ENCODE results near the gene FN3KRP. TPM values are rescaled to one million over a fixed set of nuclear protein-coding genes. Genes with fewer than 3 reads are reported as not detected.

FN3KRP gene
- total and polyA plus RNA-seq, 8 donors: 1.2 to 50.7 (median 20.8) TPM

DNA sequence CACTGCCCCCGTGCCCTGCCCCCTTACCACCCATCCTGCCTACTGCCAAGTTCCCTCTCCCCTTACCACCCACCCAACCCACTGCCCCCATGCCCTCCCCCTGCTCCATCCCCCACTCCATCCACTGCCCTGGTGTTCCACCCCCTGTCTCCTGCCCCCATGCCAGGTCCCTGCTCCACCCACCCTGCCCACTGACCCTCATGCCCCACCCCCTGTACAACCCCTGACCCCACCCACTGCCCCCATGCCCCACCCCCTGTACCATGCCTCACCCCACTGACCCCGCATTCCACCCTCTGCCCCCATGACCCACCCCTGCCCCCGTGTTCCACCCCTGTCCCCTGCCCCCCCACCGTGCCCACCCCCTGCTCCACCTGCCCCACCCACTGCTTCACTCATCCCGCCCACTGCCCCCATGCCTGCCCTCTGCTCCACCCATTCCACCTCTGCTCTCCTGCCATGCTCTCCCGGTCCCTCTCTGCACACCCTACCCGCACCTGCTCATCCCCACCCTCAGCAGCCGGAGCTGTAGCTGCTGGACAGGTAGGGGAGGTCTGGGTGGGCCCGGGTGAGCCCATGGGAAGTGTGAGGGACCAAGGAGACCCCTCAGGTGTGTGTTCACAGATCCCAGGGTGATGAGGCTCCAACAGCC is 7.4 kb upstream of the FN3KRP start:
- TF ChIP-seq POLR2AphosphoS5 (IDR thresholded peaks at IDR 0.05) (no peak), POLR2A (IDR thresholded peaks at IDR 0.05) (no peak), EP300 (IDR thresholded peaks at IDR 0.05) (no peak)
- TF ChIP-seq, protein P1, sequence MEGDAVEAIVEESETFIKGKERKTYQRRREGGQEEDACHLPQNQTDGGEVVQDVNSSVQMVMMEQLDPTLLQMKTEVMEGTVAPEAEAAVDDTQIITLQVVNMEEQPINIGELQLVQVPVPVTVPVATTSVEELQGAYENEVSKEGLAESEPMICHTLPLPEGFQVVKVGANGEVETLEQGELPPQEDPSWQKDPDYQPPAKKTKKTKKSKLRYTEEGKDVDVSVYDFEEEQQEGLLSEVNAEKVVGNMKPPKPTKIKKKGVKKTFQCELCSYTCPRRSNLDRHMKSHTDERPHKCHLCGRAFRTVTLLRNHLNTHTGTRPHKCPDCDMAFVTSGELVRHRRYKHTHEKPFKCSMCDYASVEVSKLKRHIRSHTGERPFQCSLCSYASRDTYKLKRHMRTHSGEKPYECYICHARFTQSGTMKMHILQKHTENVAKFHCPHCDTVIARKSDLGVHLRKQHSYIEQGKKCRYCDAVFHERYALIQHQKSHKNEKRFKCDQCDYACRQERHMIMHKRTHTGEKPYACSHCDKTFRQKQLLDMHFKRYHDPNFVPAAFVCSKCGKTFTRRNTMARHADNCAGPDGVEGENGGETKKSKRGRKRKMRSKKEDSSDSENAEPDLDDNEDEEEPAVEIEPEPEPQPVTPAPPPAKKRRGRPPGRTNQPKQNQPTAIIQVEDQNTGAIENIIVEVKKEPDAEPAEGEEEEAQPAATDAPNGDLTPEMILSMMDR (IDR thresholded peaks at IDR 0.05): no peak
- DNase-seq: no peak

DNA sequence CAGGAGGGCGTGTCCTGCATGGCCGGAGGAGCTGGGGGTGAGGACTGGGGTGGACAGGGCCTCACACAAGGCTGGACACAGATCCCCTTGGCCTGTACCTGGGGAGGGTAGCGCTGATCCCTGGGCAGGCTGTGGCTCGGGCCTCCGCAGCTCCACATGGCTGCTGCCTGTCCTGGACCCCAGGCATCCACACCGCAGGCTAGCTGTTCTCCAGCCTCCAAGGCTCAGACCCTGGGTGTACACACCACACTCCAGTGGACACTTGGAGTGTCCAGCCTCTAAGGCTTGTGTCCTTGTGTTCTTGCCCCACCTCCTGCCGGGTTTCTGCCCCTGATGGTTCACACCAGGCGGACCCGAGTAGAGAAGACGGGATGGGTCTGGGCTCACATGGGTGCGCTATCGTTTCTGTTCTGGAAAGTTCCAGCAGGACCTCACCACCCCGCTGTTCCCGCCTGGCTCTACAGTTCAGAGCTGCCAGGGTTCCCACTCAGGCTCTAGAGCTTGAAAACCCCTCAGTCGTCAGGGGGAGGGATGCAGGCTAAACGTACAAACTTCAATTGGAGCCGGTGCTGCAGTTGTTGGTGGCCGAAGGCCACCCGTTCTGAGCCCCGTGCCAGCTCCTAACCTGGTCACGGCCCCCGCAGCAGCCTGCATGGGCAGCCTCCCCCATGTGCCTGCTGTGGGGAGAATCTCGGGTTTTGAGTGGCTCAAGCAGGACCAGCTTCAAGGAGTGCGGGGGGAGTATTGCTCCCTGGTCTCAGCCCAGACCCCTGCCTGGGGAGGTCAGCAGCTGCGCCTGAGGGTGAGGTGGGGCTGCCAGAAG is 6.6 kb upstream of the FN3KRP start:
- no peak for TF ChIP-seq POLR2A (IDR thresholded peaks at IDR 0.05)
- TF ChIP-seq, protein P1 (IDR thresholded peaks at IDR 0.05): no peak
- TF ChIP-seq EP300 (IDR thresholded peaks at IDR 0.05): no peak
- TF ChIP-seq POLR2AphosphoS5 (IDR thresholded peaks at IDR 0.05): no peak
- DNase-seq: no peak
- no peak overlapping the region for H3K27ac ChIP-seq
- intact Hi-C loops (cut with DNase I; ENCODE audit: low total_unique reads): no loop called here
- H3K4me1 ChIP-seq: peaks cover 0 to 2% (median 0%) of the 10 kb centered on the region in 4 donors
- H3K27me3 ChIP-seq: peaks cover 0 to 7% (median 0%) of the 10 kb centered on the region in 3 donors
- no peaks in the 10 kb centered on the region for H3K36me3 ChIP-seq
- no peaks in the 10 kb centered on the region for H3K9me3 ChIP-seq
- no peak overlapping the region for H3K4me3 ChIP-seq
- 86 to 91% (median 88%) methylated on average over 19 to 25 of the region's 25 CpGs for WGBS, 5 donors

More for the DNA sequence above, 7.4 kb upstream of the FN3KRP start:
- Histone ChIP-seq H3K36me3 (no peaks in the 10 kb centered on the region), H3K27me3 (peaks cover 0 to 7% (median 0%) of the 10 kb centered on the region in 3 donors), H3K27ac (no peak overlapping the region), H3K4me3 (no peak overlapping the region), H3K9me3 (no peaks in the 10 kb centered on the region), H3K4me1 (peaks cover 0 to 9% (median 4%) of the 10 kb centered on the region in 4 donors)
- 57 to 71% (median 60%) methylated on average over 4 to 9 of the region's 9 CpGs for WGBS, 5 donors
- intact Hi-C loops (cut with DNase I; ENCODE audit: low total_unique reads): no loop called here

- Histone ChIP-seq H3K4me3 (no peak overlapping the region), H3K4me1 (peaks cover under 1 to 3% (median 2%) of the 10 kb centered on the region in 4 donors), H3K27me3 (peaks cover 0 to 7% (median 0%) of the 10 kb centered on the region in 3 donors), H3K36me3 (no peaks in the 10 kb centered on the region), H3K9me3 (no peaks in the 10 kb centered on the region), H3K27ac (no peak overlapping the region)
- no peak for DNase-seq
- intact Hi-C loops (cut with DNase I; ENCODE audit: low total_unique reads): no loop called here
- no peak for TF ChIP-seq POLR2A (IDR thresholded peaks at IDR 0.05)
- TF ChIP-seq POLR2AphosphoS5 (IDR thresholded peaks at IDR 0.05): no peak
- no peak for TF ChIP-seq EP300 (IDR thresholded peaks at IDR 0.05)
- TF ChIP-seq, protein P1 (IDR thresholded peaks at IDR 0.05): no peak
- WGBS, 5 donors: 67 to 79% (median 75%) methylated on average over 26 to 29 of the region's 29 CpGs
Measured at GRCh38 chr17:82710499-82711232, 5.8 kb upstream of the FN3KRP start.

GRCh38 chr17:82713071-82713723 is 3.3 kb upstream of the FN3KRP start:
- Histone ChIP-seq H3K9me3 (no peaks in the 10 kb centered on the region), H3K27me3 (peaks cover 0 to 7% (median 0%) of the 10 kb centered on the region in 3 donors), H3K4me3 (no peak overlapping the region), H3K4me1 (peaks cover 17 to 22% (median 21%) of the 10 kb centered on the region in 4 donors), H3K27ac (no peak overlapping the region), H3K36me3 (no peaks in the 10 kb centered on the region)
- intact Hi-C loops (cut with DNase I; ENCODE audit: low total_unique reads): no loop called here
- 87 to 93% (median 92%) methylated on average over 23 to 35 of the region's 35 CpGs for WGBS, 5 donors
- no peak for DNase-seq
- TF ChIP-seq EP300 (IDR thresholded peaks at IDR 0.05) (no peak), POLR2A (IDR thresholded peaks at IDR 0.05) (no peak), POLR2AphosphoS5 (IDR thresholded peaks at IDR 0.05) (no peak)
- TF ChIP-seq, protein P1 (IDR thresholded peaks at IDR 0.05): no peak

All from stomach (tissue), 9 donors.